ES-I3 (cell line): ENCODE data around the gene CRYGB.
"Not testable (repeated sequence)": the region's sequence is repeated elsewhere in the genome, so short reads cannot be mapped to it uniquely, and the experiment has no call there.

Experiments used
- H3K36me3 ChIP-seq: 2 replicates; pipeline ENCODE4 v1.6.1; 2013; ENCODE audit warnings: mild to moderate bottlenecking, low read length, control low read depth, moderate library complexity; ENCODE audit not compliant: insufficient read depth
- H3K4me1 ChIP-seq: 2 replicates; pipeline ENCODE4 v1.6.1; 2013; ENCODE audit warnings: mild to moderate bottlenecking, control low read depth, low read length; ENCODE audit not compliant: insufficient read depth
- H3K9ac ChIP-seq: 2 replicates; pipeline ENCODE4 v1.6.1; 2013; ENCODE audit warnings: low read depth, mild to moderate bottlenecking, low read length, moderate library complexity
- H3K9me3 ChIP-seq: 2 replicates; pipeline ENCODE4 v1.6.1; 2013; ENCODE audit warnings: mild to moderate bottlenecking, low read length, moderate library complexity; ENCODE audit not compliant: control insufficient read depth, insufficient read depth

CRYGB gene

DNA sequence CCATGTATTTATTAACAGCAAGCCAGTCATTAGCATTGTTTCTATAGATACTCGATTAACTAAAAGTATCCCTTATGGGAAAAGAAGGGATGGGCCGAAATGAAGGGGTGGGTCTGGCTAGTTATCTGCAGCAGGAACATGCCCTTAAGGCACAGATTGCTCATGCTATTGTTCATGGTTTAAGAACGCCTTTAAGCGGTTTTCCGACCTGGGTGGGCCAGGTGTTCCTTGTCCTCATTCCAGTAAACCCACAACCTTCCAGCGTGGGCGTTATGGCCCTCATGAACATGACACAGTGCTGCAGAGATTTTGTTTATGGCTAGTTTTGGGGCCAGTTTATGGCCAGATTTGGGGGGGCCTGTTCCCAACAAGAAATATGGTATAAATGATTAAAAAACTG is 7.6 kb downstream of the CRYGB start:
- not testable (repeated sequence) for H3K9ac ChIP-seq, H3K36me3 ChIP-seq, H3K9me3 ChIP-seq
- peaks cover 12% of the 10 kb centered on the region for H3K4me1 ChIP-seq

DNA sequence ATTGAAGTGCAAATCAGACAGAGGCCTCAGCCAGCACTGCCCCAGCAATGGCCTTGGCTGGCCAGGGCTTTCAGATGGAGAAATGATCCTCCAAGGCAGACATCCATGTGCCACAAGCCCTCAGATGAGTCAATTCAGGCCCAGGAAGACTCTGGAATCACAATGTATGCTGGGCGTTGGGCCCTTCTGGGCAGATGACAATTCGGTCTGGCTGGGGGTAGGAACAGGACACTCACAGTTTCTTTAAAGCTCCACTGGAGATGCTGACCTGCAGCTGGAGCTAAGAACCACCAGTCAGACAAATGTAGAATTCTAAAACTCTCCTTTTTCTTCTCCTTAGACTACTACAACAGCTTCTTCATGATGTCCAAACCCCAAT is 9.3 kb downstream of the CRYGB start:
- Histone ChIP-seq H3K9me3 (no peaks in the 10 kb centered on the region; the same call in 1 of the 2 replicates), H3K36me3 (no peaks in the 10 kb centered on the region), H3K4me1 (no peaks in the 10 kb centered on the region), H3K9ac (no peak overlapping the region)

GRCh38 chr2:208135794-208136715 is 9.9 kb downstream of the CRYGB start:
- no peaks in the 10 kb centered on the region; the same call in 1 of the 2 replicates for H3K9me3 ChIP-seq
- no peak overlapping the region for H3K9ac ChIP-seq
- H3K4me1 ChIP-seq, result no peaks in the 10 kb centered on the region
- no peaks in the 10 kb centered on the region for H3K36me3 ChIP-seq

- Histone ChIP-seq H3K9me3 (no peaks in the 10 kb centered on the region; the same call in 1 of the 2 replicates), H3K36me3 (no peaks in the 10 kb centered on the region), H3K4me1 (no peaks in the 10 kb centered on the region), H3K9ac (no peak overlapping the region)
Observed at GRCh38 chr2:208134928-208135586, 10.9 kb downstream of the CRYGB start.

GRCh38 chr2:208130712-208131110 is 15.2 kb downstream of the CRYGB start:
- H3K36me3 ChIP-seq, result no peaks in the 10 kb centered on the region

GRCh38 chr2:208129744-208130711 is 15.9 kb downstream of the CRYGB start, which contains the start of gene CRYGC:
Gene CRYGC (minus strand): TSS chr2:208129828. CDS start chr2:208129792, 36 bp downstream.
- Histone ChIP-seq H3K36me3 (no peaks in the 10 kb centered on the region), H3K9ac (no peak within 1 kb of the TSS), H3K4me1 (no peaks in the 10 kb centered on the region), H3K9me3 (no peaks in the 10 kb centered on the region)

More at GRCh38 chr2:208130712-208131110, 15.2 kb downstream of the CRYGB start:
- Histone ChIP-seq H3K9ac (no peak overlapping the region), H3K4me1 (no peaks in the 10 kb centered on the region), H3K9me3 (no peaks in the 10 kb centered on the region)

DNA sequence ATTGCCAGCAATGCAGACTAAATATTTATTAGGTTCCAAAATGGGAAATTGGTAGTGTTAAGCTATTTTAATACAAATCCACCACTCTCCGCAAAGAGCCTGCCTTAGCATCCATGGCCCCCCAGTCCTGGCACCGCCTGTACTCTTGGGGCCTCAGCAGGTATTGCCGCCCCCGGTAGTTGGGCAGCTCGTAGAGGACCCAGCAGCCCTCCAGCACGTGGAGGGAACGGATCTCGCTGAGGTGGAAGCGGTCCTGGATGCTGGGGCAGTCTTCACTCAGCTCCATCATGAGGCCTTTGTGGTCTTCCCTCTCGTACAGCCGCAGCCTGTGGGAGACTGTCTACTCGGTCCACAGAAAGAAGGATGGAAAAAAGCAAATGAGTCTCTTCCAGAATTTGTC is 17.8 kb downstream of the CRYGB start:
- no peak overlapping the region for H3K9ac ChIP-seq
- no peaks in the 10 kb centered on the region for H3K9me3 ChIP-seq
- H3K4me1 ChIP-seq, result no peaks in the 10 kb centered on the region
- H3K36me3 ChIP-seq, result no peaks in the 10 kb centered on the region

DNA sequence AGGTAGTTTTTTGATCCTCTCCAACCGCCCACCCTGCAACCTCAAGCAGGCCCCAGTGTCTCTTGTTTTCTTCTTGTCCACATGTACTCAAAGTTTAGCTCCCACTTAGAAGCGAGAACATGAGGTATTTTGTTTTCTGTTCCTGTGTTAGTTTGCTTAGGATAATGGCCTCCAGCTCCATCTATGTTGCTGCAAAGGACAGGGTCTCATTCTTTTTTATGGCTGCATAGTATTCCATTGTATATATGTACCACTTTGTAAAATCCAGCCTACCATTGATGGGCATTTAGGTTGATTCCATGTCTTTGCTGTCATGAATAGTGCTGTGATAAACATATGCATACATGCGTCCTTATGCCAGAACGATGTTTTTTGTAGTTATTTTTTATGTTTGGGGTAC is 18.9 kb downstream of the CRYGB start:
- Histone ChIP-seq H3K9ac (no peak overlapping the region), H3K36me3 (no peaks in the 10 kb centered on the region), H3K9me3 (no peaks in the 10 kb centered on the region), H3K4me1 (no peaks in the 10 kb centered on the region)

DNA sequence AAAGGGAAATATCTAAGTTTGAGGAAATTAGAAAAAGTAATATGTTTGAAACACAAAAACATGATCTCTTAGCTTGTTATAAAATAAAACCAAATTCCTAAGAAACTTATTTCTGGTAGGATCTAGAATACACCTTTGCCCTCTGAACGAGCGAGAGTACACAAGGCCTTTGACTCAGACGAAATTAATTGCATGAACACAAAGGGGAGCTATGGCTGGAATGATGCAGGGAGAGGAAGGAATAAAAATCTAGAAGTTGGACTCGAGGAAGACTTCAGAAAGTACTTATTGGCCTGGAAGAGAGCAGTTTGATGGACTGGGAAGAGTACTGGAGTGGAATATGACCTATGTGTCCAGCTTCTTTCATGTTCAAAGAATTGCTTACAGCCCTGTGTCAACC is 20.7 kb downstream of the CRYGB start:
- Histone ChIP-seq H3K9me3 (no peaks in the 10 kb centered on the region), H3K9ac (no peak overlapping the region), H3K4me1 (no peaks in the 10 kb centered on the region), H3K36me3 (no peaks in the 10 kb centered on the region)

DNA sequence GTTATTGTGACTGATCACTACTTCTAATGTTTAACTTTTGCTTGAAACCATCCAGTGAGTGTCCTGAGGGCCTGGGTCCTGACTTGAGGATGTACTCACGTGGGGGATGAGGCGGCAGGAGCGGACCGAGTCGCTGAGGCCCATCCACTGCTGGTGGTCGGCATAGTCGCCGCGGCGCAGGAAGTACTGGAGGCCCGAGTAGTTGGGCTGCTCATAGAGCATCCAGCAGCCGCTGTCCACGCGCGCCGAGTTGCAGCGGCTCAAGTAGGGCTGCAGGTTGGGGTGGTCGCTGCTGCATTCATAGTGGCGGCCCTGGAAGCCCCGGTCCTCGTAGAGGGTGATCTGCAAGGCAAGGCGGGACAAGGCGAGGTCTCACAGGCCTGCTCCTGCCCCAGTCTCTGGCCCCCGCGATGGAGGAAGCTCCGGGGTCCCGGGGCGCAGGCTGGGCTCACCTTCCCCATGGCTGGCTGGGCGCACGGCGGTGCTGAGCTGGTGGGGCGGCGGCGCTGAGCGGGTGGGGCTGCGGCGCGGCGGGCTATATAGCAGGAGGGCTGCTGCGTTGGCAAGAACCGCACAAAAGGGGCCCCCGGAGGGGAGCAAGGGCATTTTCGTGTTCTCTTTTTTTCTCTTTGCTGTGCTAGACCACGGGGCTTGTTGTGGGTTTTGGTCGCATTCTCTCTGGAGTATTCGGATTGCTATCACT is 21.8 kb downstream of the CRYGB start, which contains the start of gene CRYGD:
CRYGD (minus strand) TSS at position 512 of the 703 bp plus-strand sequence; CDS start at position 461, 51 bp downstream.
- not testable (repeated sequence) for H3K4me1 ChIP-seq, H3K36me3 ChIP-seq, H3K9me3 ChIP-seq
- H3K9ac ChIP-seq, result peak within 1 kb of the TSS; percentile 50; the same call in 1 of the 2 replicates

DNA sequence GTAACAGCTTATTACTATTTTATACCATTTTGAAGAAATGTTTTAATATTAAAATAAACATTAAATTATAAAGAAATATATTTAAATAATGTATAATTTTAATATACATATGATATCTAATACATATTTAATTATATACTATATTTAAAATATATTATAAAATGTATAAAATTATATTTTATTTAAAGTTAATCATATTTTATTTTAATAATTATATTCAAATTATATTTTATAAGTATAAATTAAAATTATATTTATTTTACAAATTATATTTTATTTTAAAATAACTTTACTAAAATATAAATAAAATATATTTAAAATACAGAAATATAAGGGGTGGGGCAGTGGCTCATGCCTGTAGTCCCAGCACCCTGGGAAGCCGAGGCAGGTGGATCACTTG is 23.7 kb downstream of the CRYGB start:
- Histone ChIP-seq H3K36me3 (no peaks in the 10 kb centered on the region), H3K9ac (no peak overlapping the region), H3K4me1 (no peaks in the 10 kb centered on the region), H3K9me3 (no peaks in the 10 kb centered on the region)

DNA sequence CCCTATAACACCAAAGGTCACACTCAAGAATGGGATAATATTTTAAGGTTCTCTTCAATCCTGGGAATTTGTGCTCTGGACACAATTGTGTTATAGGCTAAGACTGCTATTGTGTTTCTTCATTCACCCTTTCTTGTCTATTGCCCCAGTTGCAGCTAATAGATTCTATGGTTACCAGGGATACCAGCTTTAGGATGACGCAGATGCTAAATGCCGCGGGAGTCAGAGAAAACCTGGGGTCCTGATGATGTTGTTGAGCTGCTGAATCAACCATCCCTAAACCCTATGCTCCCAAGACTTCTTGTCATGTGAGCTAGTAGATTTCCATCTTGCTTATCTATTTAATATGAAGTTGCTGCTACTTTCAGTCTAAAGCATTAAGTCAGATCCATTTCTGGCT is 27.0 kb downstream of the CRYGB start:
- no peaks in the 10 kb centered on the region for H3K4me1 ChIP-seq
- H3K36me3 ChIP-seq, result no peaks in the 10 kb centered on the region
- H3K9ac ChIP-seq, result no peak overlapping the region
- no peaks in the 10 kb centered on the region for H3K9me3 ChIP-seq

- H3K4me1 ChIP-seq, H3K9me3 ChIP-seq, H3K9ac ChIP-seq, H3K36me3 ChIP-seq: not testable (repeated sequence)
Observed at GRCh38 chr2:208117390-208117789, 28.6 kb downstream of the CRYGB start.
